Measurements from ENCODE around the gene MRPL55. TPM values are rescaled to one million over a fixed set of nuclear protein-coding genes. Genes with fewer than 3 reads are reported as not detected.
A peak's percentile ranks its signal among the peaks of the same experiment; 100 is the strongest.

MRPL55 gene
- total and polyA plus RNA-seq, 2 of the 13 experiments (the other 11 are each of a cell fraction or from before 2014, with no cell fraction given) = 58.6 to 92.9 TPM

GRCh38 chr1:228141226-228142044, 32.3 kb upstream of the MRPL55 start:
- FAIRE-seq (no peak), DNase-seq (ENCODE audit: low spot score) (no peak)
- TF ChIP-seq ZNF44 (CRISPR knock-in tag; IDR thresholded peaks at IDR 0.05) (0 out of 2 replicates have a peak, but pooled peaks have one; percentile 75), MNT (IDR thresholded peaks at IDR 0.05) (no peak), GATAD2A (CRISPR knock-in tag; IDR thresholded peaks at IDR 0.05) (no peak), ZNF230 (CRISPR knock-in tag; IDR thresholded peaks at IDR 0.05) (peak; percentile 43; the same call in 1 of the 2 replicates), TP53 (CRISPR knock-in tag; conservative IDR thresholded peaks at IDR 0.05) (no peak), SIN3A (IDR thresholded peaks at IDR 0.05; ENCODE audit: borderline replicate concordance, low read depth, low read length) (no peak), ZNF883 (CRISPR knock-in tag; IDR thresholded peaks at IDR 0.05; ENCODE audit: not compliant biosample characterization) (peak; percentile 41), BORCS8-MEF2B (CRISPR knock-in tag; IDR thresholded peaks at IDR 0.05) (0 out of 2 replicates have a peak, but pooled peaks have one; percentile 23), ZNF687 (CRISPR knock-in tag; IDR thresholded peaks at IDR 0.05) (peak; percentile 82), DZIP1 (CRISPR knock-in tag; IDR thresholded peaks at IDR 0.05) (0 out of 2 replicates have a peak, but pooled peaks have one; percentile 44), ATF7-NPFF (CRISPR knock-in tag; IDR thresholded peaks at IDR 0.05; ENCODE audit: low read depth) (0 out of 2 replicates have a peak, but pooled peaks have one; percentile 38), MYC (CRISPR knock-in tag; IDR thresholded peaks at IDR 0.05; ENCODE audit: borderline replicate concordance) (peak; percentile 46; the same call in 1 of the 2 replicates)

More at GRCh38 chr1:228141226-228142044, 32.3 kb upstream of the MRPL55 start:
- Histone ChIP-seq H3K36me3 (replicated peaks in 1 of 2; ENCODE audit: control insufficient read depth in 1 of 2, insufficient read depth in 2 of 2, low read length in 2 of 2) (peaks cover 4 to 11% of the 10 kb centered on the region in 2 experiments; a peak in 4 of 5 replicates), H3K9me3 (ENCODE audit: low read length) (no peaks in the 10 kb centered on the region), H3K4me3 (replicated peaks in 1 of 3; ENCODE audit: insufficient read depth in 1 of 3, low read depth in 2 of 3, low read length in 3 of 3) (peak overlapping the region; percentile 94 to 98 (median 96)), H2AFZ (ENCODE audit: low read length) (no peak overlapping the region), H3K4me1 (ENCODE audit: insufficient read depth, low read length) (peaks cover 42% of the 10 kb centered on the region), H3K79me2 (ENCODE audit: insufficient read depth, low read length) (peaks cover 57% of the 10 kb centered on the region), H4K20me1 (ENCODE audit: insufficient read depth, low read length) (peaks cover 23% of the 10 kb centered on the region; the same call in 1 of the 2 replicates), H3K27ac (ENCODE audit: extremely low read length, insufficient read depth, low read length) (peak overlapping the region; percentile 75), H3K4me2 (ENCODE audit: low read depth, low read length) (peak overlapping the region; percentile 95), H3K9ac (ENCODE audit: insufficient read depth, low read depth, low read length) (peak overlapping the region; percentile 97), H3K27me3 (ENCODE audit: control insufficient read depth in 1 of 2, insufficient read depth in 2 of 2, low read length in 2 of 2) (no peaks in the 10 kb centered on the region; a peak in 1 of 5 replicates)
- ATAC-seq = peak; percentile 2; the same call in 2 of the 3 replicates
- CTCF ChIA-PET (ENCODE audit: low intra/inter-chr PET ratio, low total read pairs) = no interaction called here
- intact Hi-C loops (cut with micrococcal nuclease; ENCODE audit: unreplicated experiment) = loop anchor here (2.0 kb wide), 1 partner anchor 31 kb away; no protein-coding TSS in a partner anchor
- in situ Hi-C loops (cut with HindIII; ENCODE audit: extremely low pct_ligation_motif_present, low pct_unique_long_range_greater_than_20kb) = no loop called here
- POLR2A ChIA-PET = interaction anchor here (1.3 to 5.6 kb wide), 3 partner anchors 9 to 24 kb away, joined by 11 to 38 read pairs (median 11); partner anchors contain the start of genes GJC2 and IBA57
- WGBS (ENCODE audit: low lambda C conversion rate) = 30% methylated on average over 14 of the region's 27 CpGs
- BruUV-seq (replicated peaks) = no TSS peak

Data from HepG2 (cell line).